Measurements from ENCODE around the gene MFRP. TPM values are rescaled to one million over a fixed set of nuclear protein-coding genes. Genes with fewer than 3 reads are reported as not detected.

MFRP gene
- total RNA-seq, 1 experiment from 2014 or later, result not detected

DNA sequence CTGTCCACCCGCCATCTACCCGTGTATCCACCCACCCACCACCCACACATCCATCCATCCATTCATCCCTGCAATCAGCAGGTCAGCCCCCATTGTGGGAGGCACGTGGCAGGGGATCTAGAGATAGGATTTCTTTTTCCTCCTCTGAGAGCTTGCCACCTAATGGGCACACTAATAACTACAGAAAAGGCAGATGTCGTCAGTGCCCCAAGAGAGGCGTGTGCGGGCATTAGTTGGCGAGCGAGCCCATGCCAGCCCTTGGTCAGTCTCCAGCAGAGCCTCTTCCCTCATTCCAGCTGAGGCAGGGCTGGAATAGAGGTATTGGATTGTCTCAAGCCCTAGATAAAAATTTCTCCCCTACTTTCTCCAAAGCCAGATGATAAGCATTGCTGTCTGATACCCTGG, 25.3 kb upstream of the MFRP start:
- peak; percentile 53 for DNase-seq
- ATAC-seq, result peak; percentile 41
- intact Hi-C loops (cut with micrococcal nuclease), result no loop called here

DNA sequence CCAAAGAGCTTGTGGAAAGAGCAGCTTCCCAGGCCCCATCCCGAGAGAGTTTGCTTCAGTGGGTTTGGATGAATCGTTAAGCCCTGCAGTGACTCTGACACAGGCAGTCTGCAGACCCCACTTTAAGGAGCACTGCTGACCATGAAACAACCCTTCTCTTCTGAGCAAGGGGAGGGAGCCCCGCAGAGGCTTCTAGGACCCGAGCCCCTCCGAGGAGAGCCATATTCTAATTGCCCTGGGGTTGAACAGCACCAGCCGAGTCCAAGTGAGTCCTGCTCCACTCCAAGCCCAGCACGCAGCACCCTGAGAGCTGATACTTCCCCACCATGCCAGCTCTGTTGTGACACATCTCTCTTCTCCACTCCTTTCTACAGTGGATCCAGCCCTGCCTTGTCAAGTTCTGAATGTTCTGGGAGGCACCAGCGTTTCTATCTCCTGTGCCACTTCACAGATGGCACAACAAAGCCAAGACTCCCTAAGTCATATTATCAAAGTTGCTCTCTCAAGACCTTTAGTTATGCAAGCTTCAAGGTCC, 24.6 kb upstream of the MFRP start:
- no TSS peak for BruUV-seq (replicated peaks)
- H3K4me3 ChIP-seq (ENCODE audit: low read length), result no peak overlapping the region
- DNase-seq (no peak), ATAC-seq (no peak)
- ChIA-PET CTCF (interaction anchor here (0.6 to 1.0 kb wide), 5 partner anchors 15 to 747 kb away, joined by 3 to 8 read pairs (median 5); no protein-coding TSS in a partner anchor), POLR2A (ENCODE audit: unreplicated experiment) (no interaction called here)
- no peaks in the 10 kb centered on the region for H3K9me2 ChIP-seq (replicated peaks; ENCODE audit: low read length)
- intact Hi-C loops (cut with micrococcal nuclease), result no loop called here
- no peak overlapping the region for H3K27ac ChIP-seq (ENCODE audit: low read length)
- no peaks in the 10 kb centered on the region for H3K36me3 ChIP-seq (ENCODE audit: low read depth, low read length)
- no peak overlapping the region for H3K9ac ChIP-seq (ENCODE audit: low read length)
- H3K27me3 ChIP-seq (ENCODE audit: low read length), result no peaks in the 10 kb centered on the region
- no peaks in the 10 kb centered on the region for H4K20me1 ChIP-seq (ENCODE audit: low read length)
- H2AFZ ChIP-seq (ENCODE audit: low read length), result no peak overlapping the region
- H3K4me1 ChIP-seq (ENCODE audit: insufficient read depth, low read length), result peaks cover 16% of the 10 kb centered on the region
- TF ChIP-seq EZH2 (IDR thresholded peaks at IDR 0.05; ENCODE audit: low read length, unreplicated experiment) (no peak), EZH2phosphoT487 (IDR thresholded peaks at IDR 0.05; ENCODE audit: borderline replicate concordance, low read length) (no peak)
- TF ChIP-seq, protein P1, sequence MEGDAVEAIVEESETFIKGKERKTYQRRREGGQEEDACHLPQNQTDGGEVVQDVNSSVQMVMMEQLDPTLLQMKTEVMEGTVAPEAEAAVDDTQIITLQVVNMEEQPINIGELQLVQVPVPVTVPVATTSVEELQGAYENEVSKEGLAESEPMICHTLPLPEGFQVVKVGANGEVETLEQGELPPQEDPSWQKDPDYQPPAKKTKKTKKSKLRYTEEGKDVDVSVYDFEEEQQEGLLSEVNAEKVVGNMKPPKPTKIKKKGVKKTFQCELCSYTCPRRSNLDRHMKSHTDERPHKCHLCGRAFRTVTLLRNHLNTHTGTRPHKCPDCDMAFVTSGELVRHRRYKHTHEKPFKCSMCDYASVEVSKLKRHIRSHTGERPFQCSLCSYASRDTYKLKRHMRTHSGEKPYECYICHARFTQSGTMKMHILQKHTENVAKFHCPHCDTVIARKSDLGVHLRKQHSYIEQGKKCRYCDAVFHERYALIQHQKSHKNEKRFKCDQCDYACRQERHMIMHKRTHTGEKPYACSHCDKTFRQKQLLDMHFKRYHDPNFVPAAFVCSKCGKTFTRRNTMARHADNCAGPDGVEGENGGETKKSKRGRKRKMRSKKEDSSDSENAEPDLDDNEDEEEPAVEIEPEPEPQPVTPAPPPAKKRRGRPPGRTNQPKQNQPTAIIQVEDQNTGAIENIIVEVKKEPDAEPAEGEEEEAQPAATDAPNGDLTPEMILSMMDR (conservative IDR thresholded peaks at IDR 0.05; ENCODE audit: low read depth, low read length), result no peak
- H3K9me3 ChIP-seq (ENCODE audit: low read length), result no peaks in the 10 kb centered on the region
- no peaks in the 10 kb centered on the region for H3K79me2 ChIP-seq (ENCODE audit: low read length)
- H3F3A ChIP-seq (ENCODE audit: low read length, unreplicated experiment), result no peaks in the 10 kb centered on the region
- no peak overlapping the region for H3K4me2 ChIP-seq (ENCODE audit: low read length)

More for the DNA sequence above, 25.3 kb upstream of the MFRP start:
- Histone ChIP-seq H3K27me3 (ENCODE audit: low read length) (no peaks in the 10 kb centered on the region), H3K9me2 (replicated peaks; ENCODE audit: low read length) (no peaks in the 10 kb centered on the region), H3K36me3 (ENCODE audit: low read depth, low read length) (no peaks in the 10 kb centered on the region), H3K9ac (ENCODE audit: low read length) (no peak overlapping the region), H3K79me2 (ENCODE audit: low read length) (no peaks in the 10 kb centered on the region), H3K4me1 (ENCODE audit: insufficient read depth, low read length) (peaks cover 16% of the 10 kb centered on the region), H3F3A (ENCODE audit: low read length, unreplicated experiment) (no peaks in the 10 kb centered on the region), H3K27ac (ENCODE audit: low read length) (no peak overlapping the region), H3K4me2 (ENCODE audit: low read length) (no peak overlapping the region), H3K4me3 (ENCODE audit: low read length) (no peak overlapping the region), H2AFZ (ENCODE audit: low read length) (no peak overlapping the region), H3K9me3 (ENCODE audit: low read length) (no peaks in the 10 kb centered on the region), H4K20me1 (ENCODE audit: low read length) (no peaks in the 10 kb centered on the region)
- TF ChIP-seq, protein P1 (conservative IDR thresholded peaks at IDR 0.05; ENCODE audit: low read depth, low read length), result peak; percentile 54
- no peak for TF ChIP-seq EZH2 (IDR thresholded peaks at IDR 0.05; ENCODE audit: low read length, unreplicated experiment)
- TF ChIP-seq EZH2phosphoT487 (IDR thresholded peaks at IDR 0.05; ENCODE audit: borderline replicate concordance, low read length), result no peak
- ChIA-PET CTCF (interaction anchor here (0.6 to 1.0 kb wide), 5 partner anchors 15 to 747 kb away, joined by 3 to 8 read pairs (median 5); no protein-coding TSS in a partner anchor), POLR2A (ENCODE audit: unreplicated experiment) (no interaction called here)
- no TSS peak for BruUV-seq (replicated peaks)

DNA sequence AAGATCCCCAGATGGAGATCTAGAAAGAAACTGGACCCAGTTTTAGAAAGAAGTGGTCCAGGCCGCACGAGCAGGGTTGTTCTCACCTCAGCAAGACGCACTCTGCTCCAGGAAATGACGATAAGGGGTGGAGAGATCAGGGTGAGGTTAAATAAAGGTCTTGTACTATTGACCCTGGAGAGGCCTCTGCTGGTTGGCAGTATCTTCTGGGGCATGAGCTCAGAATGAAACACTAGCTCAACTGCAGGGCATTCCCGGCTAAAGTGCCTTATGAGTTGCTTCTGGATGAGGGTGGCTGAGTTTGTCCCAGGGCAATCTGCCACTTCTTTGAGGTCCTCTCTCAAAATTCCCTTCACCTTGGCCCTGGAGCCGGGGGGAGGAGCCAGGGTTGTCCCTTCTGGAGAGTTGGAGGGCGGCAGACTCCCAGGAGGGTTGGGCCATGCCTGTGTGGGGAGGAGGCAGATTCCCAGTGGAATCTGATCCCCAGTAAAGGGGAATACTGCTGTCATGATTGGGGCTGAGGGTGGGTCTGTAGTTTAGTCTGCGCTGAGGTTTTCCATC, 24.1 kb upstream of the MFRP start:
- peaks cover 16% of the 10 kb centered on the region for H3K4me1 ChIP-seq (ENCODE audit: insufficient read depth, low read length)
- BruUV-seq (replicated peaks), result no TSS peak
- H2AFZ ChIP-seq (ENCODE audit: low read length), result no peak overlapping the region
- TF ChIP-seq, protein P1 (conservative IDR thresholded peaks at IDR 0.05; ENCODE audit: low read depth, low read length), result no peak
- TF ChIP-seq EZH2 (IDR thresholded peaks at IDR 0.05; ENCODE audit: low read length, unreplicated experiment), result no peak
- TF ChIP-seq EZH2phosphoT487 (IDR thresholded peaks at IDR 0.05; ENCODE audit: borderline replicate concordance, low read length), result no peak
- H3K79me2 ChIP-seq (ENCODE audit: low read length), result no peaks in the 10 kb centered on the region
- no peaks in the 10 kb centered on the region for H3K9me3 ChIP-seq (ENCODE audit: low read length)
- H3K4me3 ChIP-seq (ENCODE audit: low read length), result no peak overlapping the region
- intact Hi-C loops (cut with micrococcal nuclease), result no loop called here
- ATAC-seq, result no peak
- CTCF ChIA-PET, result interaction anchor here (0.6 kb wide), 1 partner anchor 63 kb away, joined by 12 read pairs; no protein-coding TSS in a partner anchor
- H3K27ac ChIP-seq (ENCODE audit: low read length), result no peak overlapping the region
- H3K4me2 ChIP-seq (ENCODE audit: low read length), result no peak overlapping the region
- DNase-seq, result no peak
- no peaks in the 10 kb centered on the region for H4K20me1 ChIP-seq (ENCODE audit: low read length)
- H3K9me2 ChIP-seq (replicated peaks; ENCODE audit: low read length), result no peaks in the 10 kb centered on the region
- H3K27me3 ChIP-seq (ENCODE audit: low read length), result no peaks in the 10 kb centered on the region
- H3F3A ChIP-seq (ENCODE audit: low read length, unreplicated experiment), result no peaks in the 10 kb centered on the region
- no peak overlapping the region for H3K9ac ChIP-seq (ENCODE audit: low read length)
- POLR2A ChIA-PET (ENCODE audit: unreplicated experiment), result interaction anchor here (0.7 kb wide), 1 partner anchor 30 kb away, joined by 3 read pairs; the partner anchor contains the start of gene C1QTNF5
- no peaks in the 10 kb centered on the region for H3K36me3 ChIP-seq (ENCODE audit: low read depth, low read length)
